GM12878 (cell line): ENCODE measurements around the gene TXNRD1. TPM values are rescaled to one million over a fixed set of nuclear protein-coding genes. Genes with fewer than 3 reads are reported as not detected.
A peak's percentile ranks its signal among the peaks of the same experiment; 100 is the strongest.

ENCODE experiments used
- ATAC-seq: fragments of 200-7000 bp; cut with Tn5 transposase; 3 replicates; pipeline ENCODE4 v1.9.1; 2020; ENCODE audit warnings: mild to moderate bottlenecking, moderate library complexity
- BruUV-seq: library from RNA; stranded (reverse); fragments of 400-500 nt; replicated peaks from 2 replicates; lab custom pipeline; 2021; lab: Mats Ljungman, UMichigan
- CTCF ChIA-PET: fragments of 300-600 bp; sonication (Branson Sonifier 250); formaldehyde crosslinking; extraction: SDS; loops from one replicate; lab custom pipeline; 2021; ENCODE audit warnings: inconsistent platforms; lab: Yijun Ruan, JAX
- POLR2A ChIA-PET: fragments of 350-600 bp; formaldehyde crosslinking; extraction: SDS; loops from one replicate; lab custom pipeline; 2021; ENCODE audit warnings: inconsistent platforms; lab: Charles Lee
- RAD21 ChIA-PET: fragments of 300-600 bp; sonication (Branson Sonifier 250); formaldehyde crosslinking; loops from one replicate; lab custom pipeline; 2023; ENCODE audit warnings: antibody characterized with exemption; ENCODE audit not compliant: unreplicated experiment; lab: Charles Lee
- SMC1A ChIA-PET: fragments of 300-600 bp; sonication (Branson Sonifier 250); formaldehyde crosslinking; loops from one replicate; lab custom pipeline; 2023; ENCODE audit not compliant: unreplicated experiment, uncharacterized antibody; lab: Charles Lee
- DNase-seq: peaks from one replicate; pipeline ENCODE4 v3.0.0-alpha.2; 2011; ENCODE audit warnings: low read depth, low spot score
- FAIRE-seq: peaks from 3 replicates; lab custom pipeline; 2011; peaks lifted over from hg19 to GRCh38; lab: Jason Lieb, UNC
- H2AFZ ChIP-seq: 2 replicates; pipeline ENCODE4 v1.6.0; 2011; ENCODE audit warnings: low read depth, low read length, control low read depth; ENCODE audit not compliant: control insufficient read depth
- H3K27ac ChIP-seq: 2 replicates; pipeline ENCODE4 v1.5.1; 2011; ENCODE audit warnings: control low read depth; ENCODE audit not compliant: control insufficient read depth, insufficient read depth
- H3K27me3 ChIP-seq, 2 experiments: replicated peaks in 1 of 2; 2 replicates each; pipeline versions ENCODE4 v1.6.0 to v1.6.1; 2011; ENCODE audit warnings: low read length in 1 of 2; ENCODE audit not compliant: control insufficient read depth in 2 of 2, insufficient read depth in 2 of 2
- H3K36me3 ChIP-seq, 2 experiments: 2 replicates each; pipeline ENCODE4 v1.5.1; 2011; ENCODE audit warnings: low read length in 1 of 2; ENCODE audit not compliant: control insufficient read depth in 2 of 2, insufficient read depth in 2 of 2
- H3K4me1 ChIP-seq: 2 replicates; pipeline ENCODE4 v1.6.1; 2011; ENCODE audit warnings: mild to moderate bottlenecking, low read length, moderate library complexity, mixed read lengths; ENCODE audit not compliant: control insufficient read depth, insufficient read depth
- H3K4me2 ChIP-seq: 2 replicates; pipeline ENCODE4 v1.6.0; 2011; ENCODE audit warnings: control low read depth; ENCODE audit not compliant: control insufficient read depth, insufficient read depth
- H3K4me3 ChIP-seq: fragments of 200-600 bp; sonication (generic); 2 replicates; pipeline ENCODE4 v1.5.1; 2016
- H3K79me2 ChIP-seq: 2 replicates; pipeline ENCODE4 v1.6.0; 2011; ENCODE audit warnings: low read length; ENCODE audit not compliant: control insufficient read depth, insufficient read depth
- H3K9ac ChIP-seq: 2 replicates; pipeline ENCODE4 v1.8.0; 2011; ENCODE audit warnings: low read length, control low read depth, mixed read lengths; ENCODE audit not compliant: control insufficient read depth, insufficient read depth
- H3K9me3 ChIP-seq: replicated peaks from 3 replicates; pipeline ENCODE4 v1.5.1; 2011; ENCODE audit warnings: mild to moderate bottlenecking, low read length; ENCODE audit not compliant: control insufficient read depth, insufficient read depth
- H4K20me1 ChIP-seq: 2 replicates; pipeline ENCODE4 v1.6.0; 2011; ENCODE audit not compliant: control insufficient read depth, insufficient read depth
- CREB1 ChIP-seq: IDR thresholded peaks from 2 replicates; pipeline ENCODE4 v1.6.1; 2012; ENCODE audit warnings: low read depth, mild to moderate bottlenecking, inconsistent platforms
- EED ChIP-seq: sonication (generic); IDR thresholded peaks from 2 replicates; pipeline ENCODE4 v1.6.1; 2016; ENCODE audit warnings: antibody characterized with exemption, low read depth
- JUNB ChIP-seq: IDR thresholded peaks from 2 replicates; pipeline ENCODE4 v1.6.1; 2016; ENCODE audit warnings: antibody characterized with exemption, mild to moderate bottlenecking
- MTA2 ChIP-seq: fragments of 450-650 bp; IDR thresholded peaks from 2 replicates; pipeline ENCODE4 v1.6.1; 2016; ENCODE audit warnings: low read depth, mild to moderate bottlenecking, moderate library complexity
- NFYB ChIP-seq: IDR thresholded peaks from 2 replicates; pipeline ENCODE4 v1.6.1; 2011; ENCODE audit warnings: low read depth, mild to moderate bottlenecking, low read length, improper control_type of control experiment, moderate library complexity; ENCODE audit not compliant: insufficient read depth
- NR2F1 ChIP-seq: fragments of 450-650 bp; conservative IDR thresholded peaks from 2 replicates; pipeline ENCODE4 v1.6.1; 2017; ENCODE audit warnings: mild to moderate bottlenecking
- POLR2AphosphoS2 ChIP-seq: IDR thresholded peaks from 2 replicates; pipeline ENCODE4 v1.6.1; 2011; ENCODE audit warnings: low read depth, mild to moderate bottlenecking, low read length, improper control_type of control experiment, moderate library complexity
- POLR2AphosphoS5 ChIP-seq: IDR thresholded peaks from 2 replicates; pipeline ENCODE4 v1.6.1; 2011; ENCODE audit warnings: mild to moderate bottlenecking, low read length, inconsistent platforms
- ZBED1 ChIP-seq: IDR thresholded peaks from 2 replicates; pipeline ENCODE4 v1.6.1; 2016; ENCODE audit warnings: borderline replicate concordance
- WGBS: methylation state at CpG from one replicate; pipeline ENCODE4 v1.1.6; 2016; ENCODE audit warnings: low lambda C conversion rate; ENCODE audit not compliant: insufficient replicate concordance, insufficient coverage; ENCODE audit errors: missing lambda C conversion rate; 5-methylcytosine and 5-hydroxymethylcytosine counted together
- in situ Hi-C: fragments of 300-500 bp; cut with MboI; formaldehyde crosslinking; loops from 9 replicates; pipeline ENCODE4 v1.14.3; 2018; ENCODE audit warnings: mixed read lengths
- intact Hi-C: fragments of 100-400 bp; cut with micrococcal nuclease; formaldehyde crosslinking; loops from one replicate; pipeline ENCODE4 v1.14.2; 2022; ENCODE audit not compliant: unreplicated experiment
- polyA plus RNA-seq, 11 experiments: library from polyadenylated mRNA; depleted of rRNA in 4 of 11; unstranded in 6 of 11; stranded (reverse) in 5 of 11; fragments of >200 nt; fragmentation: Nextera tagmentation in 4 of 11; fragmentation: Illumina TruSeq in 1 of 11; extraction: Ambion mirVana in 4 of 11; extraction: Trizol in 1 of 11; gene quantifications; 1 replicate in 1 of 11; 2 replicates in 10 of 11; pipeline versions ENCODE4 v1.2.1 to v1.2.3, GENCODE V29; 2011 to 2016; ENCODE audit warnings: inconsistent platforms in 2 of 11, missing spikeins in 2 of 11, low read depth in 1 of 11
- total RNA-seq, 4 experiments: library from RNA; depleted of rRNA in 3 of 4; stranded (reverse); fragments of >200 nt in 3 of 4; fragmentation: Illumina TruSeq in 1 of 4; extraction: Trizol in 1 of 4; gene quantifications; 2 replicates each; pipeline versions ENCODE4 v1.2.1 to v1.2.3, GENCODE V29; 2013 to 2021
- TF ChIP-seq, protein P1 (sequence below): fragments of 450-650 bp; IDR thresholded peaks from 2 replicates; pipeline ENCODE4 v1.6.1; 2017; ENCODE audit warnings: mild to moderate bottlenecking, moderate library complexity
- TF ChIP-seq, protein P2 (sequence below): fragments of 150-350 bp; IDR thresholded peaks from 2 replicates; pipeline ENCODE4 v1.6.1; 2014; ENCODE audit warnings: mild to moderate bottlenecking, low read depth, low read length
- TF ChIP-seq, protein P3 (sequence below): fragments of 450-650 bp; IDR thresholded peaks from 2 replicates; pipeline ENCODE4 v1.6.1; 2017; ENCODE audit warnings: low read depth, mild to moderate bottlenecking, moderate library complexity

Gene TXNRD1
- total and polyA plus RNA-seq, 10 of the 15 experiments (the other 5 are each of a cell fraction or from before 2014, with no cell fraction given) = 52.6 to 84.6 (median 67.8) TPM

DNA sequence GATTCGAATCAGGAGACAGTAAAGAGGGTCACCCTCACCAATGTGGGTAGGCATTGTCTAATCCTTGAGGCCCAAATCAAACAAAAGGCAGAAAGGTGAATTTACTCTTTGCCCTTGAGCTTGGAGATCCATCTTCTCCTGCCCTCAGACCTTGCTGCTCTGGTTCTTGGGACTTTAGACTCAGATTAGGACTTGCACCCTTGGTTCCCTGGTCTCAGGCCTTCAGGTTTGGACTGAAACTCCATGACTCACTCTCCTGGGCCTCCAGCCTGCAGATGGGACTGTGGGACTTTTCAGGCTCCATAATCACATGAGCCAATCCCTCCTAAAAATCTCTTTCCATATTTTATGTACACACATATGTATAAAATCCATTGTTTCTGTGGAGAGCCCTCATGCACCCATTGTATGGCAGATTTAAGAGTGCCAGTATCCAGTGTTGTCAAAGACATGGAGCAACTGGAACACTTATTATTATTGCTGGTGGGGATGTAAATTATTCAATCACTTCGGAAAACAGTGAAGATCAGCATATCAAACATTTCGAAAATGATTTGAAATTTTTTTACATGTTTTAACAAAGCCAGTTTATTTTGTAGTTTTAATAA lies 136.6 kb downstream of the TXNRD1 start (continued):
- TF ChIP-seq NFYB (no peak), NR2F1 (no peak), ZBED1 (no peak)

DNA sequence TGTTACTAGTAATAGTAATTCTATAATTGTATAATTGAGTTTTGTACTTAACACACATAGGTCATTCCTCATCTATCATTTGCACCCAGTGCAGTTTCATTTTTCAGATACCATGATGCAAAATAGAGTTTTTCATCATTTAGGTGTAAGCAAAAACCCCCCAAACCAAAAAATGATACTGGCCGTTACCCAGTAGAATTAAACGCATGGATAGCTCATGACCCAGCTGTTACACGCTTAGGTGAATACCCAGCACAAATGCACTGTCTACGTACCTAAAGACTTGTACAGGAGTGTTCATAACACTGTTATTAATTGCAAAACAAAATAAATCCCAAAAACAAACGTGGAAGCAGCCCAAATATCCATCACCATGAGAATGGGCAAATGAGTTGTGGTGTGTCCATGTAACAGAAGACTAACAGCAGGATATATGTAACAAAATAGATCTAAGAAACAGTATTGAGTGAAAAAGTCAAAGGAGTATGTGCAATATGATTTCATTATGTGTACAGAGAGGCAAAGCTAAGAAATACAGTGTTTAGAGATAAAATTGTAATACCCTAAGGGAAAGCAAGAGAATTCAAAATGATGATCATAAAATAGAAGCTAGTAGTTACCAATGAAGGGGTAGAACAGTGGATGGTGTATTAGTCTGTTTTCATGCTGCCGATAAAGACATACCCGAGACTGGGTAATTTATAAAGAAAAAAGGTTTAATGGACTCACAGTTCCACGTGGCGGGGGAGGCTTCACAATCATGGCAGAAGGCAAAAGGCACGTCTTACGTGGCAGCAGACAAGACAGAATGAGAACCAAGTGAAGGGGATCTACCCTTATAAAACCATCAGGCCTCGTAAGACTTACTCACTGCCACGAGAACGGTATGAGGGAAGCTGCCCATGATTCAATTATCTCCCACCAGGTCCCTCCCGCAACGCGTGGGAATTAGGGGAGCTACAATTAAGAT lies 137.7 kb downstream of the TXNRD1 start:
- BruUV-seq = no TSS peak
- ChIA-PET RAD21 (interaction anchor here (1.6 kb wide), 1 partner anchor 65 kb away, joined by 6 read pairs; no protein-coding TSS in a partner anchor), POLR2A (interaction anchor here (0.6 kb wide), 1 partner anchor 855 kb away, joined by 3 read pairs; no protein-coding TSS in a partner anchor), CTCF (interaction anchor here (1.0 to 1.4 kb wide), 7 partner anchors 14 to 469 kb away, joined by 3 to 5 read pairs (median 3); no protein-coding TSS in a partner anchor), SMC1A (interaction anchor here (0.8 to 2.2 kb wide), 8 partner anchors 12 to 462 kb away, joined by 3 to 6 read pairs (median 3); no protein-coding TSS in a partner anchor)
- Histone ChIP-seq H3K36me3 (peaks cover 10 to 26% of the 10 kb centered on the region in 2 experiments), H3K9me3 (no peaks in the 10 kb centered on the region), H3K27ac (no peak overlapping the region), H3K79me2 (no peaks in the 10 kb centered on the region), H3K4me1 (peaks cover 9% of the 10 kb centered on the region), H3K4me3 (no peak overlapping the region), H4K20me1 (no peaks in the 10 kb centered on the region), H3K27me3 (no peaks in the 10 kb centered on the region), H3K9ac (no peak overlapping the region), H3K4me2 (no peak overlapping the region), H2AFZ (no peak overlapping the region)
- DNase-seq = no peak
- ATAC-seq = peak; percentile 84
- intact Hi-C loops (loop anchor here (10.0 kb wide), 2 partner anchors 298 to 468 kb away; partner anchors contain the start of gene GLT8D2), in situ Hi-C loops (no loop called here)
- 83% methylated on average over 17 of the region's 17 CpGs for WGBS
- FAIRE-seq = no peak
- peak; percentile 15; the same call in 1 of the 2 replicates for TF ChIP-seq JUNB
- no peak for TF ChIP-seq MTA2
- TF ChIP-seq, protein P1, sequence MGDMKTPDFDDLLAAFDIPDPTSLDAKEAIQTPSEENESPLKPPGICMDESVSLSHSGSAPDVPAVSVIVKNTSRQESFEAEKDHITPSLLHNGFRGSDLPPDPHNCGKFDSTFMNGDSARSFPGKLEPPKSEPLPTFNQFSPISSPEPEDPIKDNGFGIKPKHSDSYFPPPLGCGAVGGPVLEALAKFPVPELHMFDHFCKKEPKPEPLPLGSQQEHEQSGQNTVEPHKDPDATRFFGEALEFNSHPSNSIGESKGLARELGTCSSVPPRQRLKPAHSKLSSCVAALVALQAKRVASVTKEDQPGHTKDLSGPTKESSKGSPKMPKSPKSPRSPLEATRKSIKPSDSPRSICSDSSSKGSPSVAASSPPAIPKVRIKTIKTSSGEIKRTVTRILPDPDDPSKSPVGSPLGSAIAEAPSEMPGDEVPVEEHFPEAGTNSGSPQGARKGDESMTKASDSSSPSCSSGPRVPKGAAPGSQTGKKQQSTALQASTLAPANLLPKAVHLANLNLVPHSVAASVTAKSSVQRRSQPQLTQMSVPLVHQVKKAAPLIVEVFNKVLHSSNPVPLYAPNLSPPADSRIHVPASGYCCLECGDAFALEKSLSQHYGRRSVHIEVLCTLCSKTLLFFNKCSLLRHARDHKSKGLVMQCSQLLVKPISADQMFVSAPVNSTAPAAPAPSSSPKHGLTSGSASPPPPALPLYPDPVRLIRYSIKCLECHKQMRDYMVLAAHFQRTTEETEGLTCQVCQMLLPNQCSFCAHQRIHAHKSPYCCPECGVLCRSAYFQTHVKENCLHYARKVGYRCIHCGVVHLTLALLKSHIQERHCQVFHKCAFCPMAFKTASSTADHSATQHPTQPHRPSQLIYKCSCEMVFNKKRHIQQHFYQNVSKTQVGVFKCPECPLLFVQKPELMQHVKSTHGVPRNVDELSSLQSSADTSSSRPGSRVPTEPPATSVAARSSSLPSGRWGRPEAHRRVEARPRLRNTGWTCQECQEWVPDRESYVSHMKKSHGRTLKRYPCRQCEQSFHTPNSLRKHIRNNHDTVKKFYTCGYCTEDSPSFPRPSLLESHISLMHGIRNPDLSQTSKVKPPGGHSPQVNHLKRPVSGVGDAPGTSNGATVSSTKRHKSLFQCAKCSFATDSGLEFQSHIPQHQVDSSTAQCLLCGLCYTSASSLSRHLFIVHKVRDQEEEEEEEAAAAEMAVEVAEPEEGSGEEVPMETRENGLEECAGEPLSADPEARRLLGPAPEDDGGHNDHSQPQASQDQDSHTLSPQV = no peak
- TF ChIP-seq, protein P2, sequence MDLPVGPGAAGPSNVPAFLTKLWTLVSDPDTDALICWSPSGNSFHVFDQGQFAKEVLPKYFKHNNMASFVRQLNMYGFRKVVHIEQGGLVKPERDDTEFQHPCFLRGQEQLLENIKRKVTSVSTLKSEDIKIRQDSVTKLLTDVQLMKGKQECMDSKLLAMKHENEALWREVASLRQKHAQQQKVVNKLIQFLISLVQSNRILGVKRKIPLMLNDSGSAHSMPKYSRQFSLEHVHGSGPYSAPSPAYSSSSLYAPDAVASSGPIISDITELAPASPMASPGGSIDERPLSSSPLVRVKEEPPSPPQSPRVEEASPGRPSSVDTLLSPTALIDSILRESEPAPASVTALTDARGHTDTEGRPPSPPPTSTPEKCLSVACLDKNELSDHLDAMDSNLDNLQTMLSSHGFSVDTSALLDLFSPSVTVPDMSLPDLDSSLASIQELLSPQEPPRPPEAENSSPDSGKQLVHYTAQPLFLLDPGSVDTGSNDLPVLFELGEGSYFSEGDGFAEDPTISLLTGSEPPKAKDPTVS = no peak
- 0 out of 2 replicates have a peak, but pooled peaks have one; percentile 14 for TF ChIP-seq CREB1
- no peak for TF ChIP-seq POLR2AphosphoS2
- no peak for TF ChIP-seq POLR2AphosphoS5
- TF ChIP-seq EED = no peak
- TF ChIP-seq, protein P3, sequence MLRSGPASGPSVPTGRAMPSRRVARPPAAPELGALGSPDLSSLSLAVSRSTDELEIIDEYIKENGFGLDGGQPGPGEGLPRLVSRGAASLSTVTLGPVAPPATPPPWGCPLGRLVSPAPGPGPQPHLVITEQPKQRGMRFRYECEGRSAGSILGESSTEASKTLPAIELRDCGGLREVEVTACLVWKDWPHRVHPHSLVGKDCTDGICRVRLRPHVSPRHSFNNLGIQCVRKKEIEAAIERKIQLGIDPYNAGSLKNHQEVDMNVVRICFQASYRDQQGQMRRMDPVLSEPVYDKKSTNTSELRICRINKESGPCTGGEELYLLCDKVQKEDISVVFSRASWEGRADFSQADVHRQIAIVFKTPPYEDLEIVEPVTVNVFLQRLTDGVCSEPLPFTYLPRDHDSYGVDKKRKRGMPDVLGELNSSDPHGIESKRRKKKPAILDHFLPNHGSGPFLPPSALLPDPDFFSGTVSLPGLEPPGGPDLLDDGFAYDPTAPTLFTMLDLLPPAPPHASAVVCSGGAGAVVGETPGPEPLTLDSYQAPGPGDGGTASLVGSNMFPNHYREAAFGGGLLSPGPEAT = peak; percentile 40; the same call in 1 of the 2 replicates
